Mesenchymal stem cell (in vitro differentiated cells and primary cell): ENCODE measurements around the gene PSMB8.
A peak's percentile ranks its signal among the peaks of the same experiment; 100 is the strongest.

ENCODE experiments used
- DNase-seq: peaks from one replicate; pipeline ENCODE4 v3.0.0-alpha.2; 2013
- H2AFZ ChIP-seq: one replicate; pipeline ENCODE4 v1.6.1; 2013; ENCODE audit warnings: low read depth, mild to moderate bottlenecking, control low read depth, inconsistent platforms, low read length, moderate library complexity
- H2AK5ac ChIP-seq: 2 replicates; pipeline ENCODE4 v1.6.1; 2013; ENCODE audit warnings: low read length, moderate library complexity, mild to moderate bottlenecking, inconsistent platforms; ENCODE audit not compliant: severe bottlenecking
- H2BK120ac ChIP-seq: one replicate; pipeline ENCODE4 v1.6.1; 2013; ENCODE audit warnings: low read depth, mild to moderate bottlenecking, inconsistent platforms, low read length, moderate library complexity
- H2BK12ac ChIP-seq, 2 experiments: one replicate each; pipeline ENCODE4 v1.6.1; 2013; ENCODE audit warnings: inconsistent platforms in 2 of 2, low read length in 2 of 2, mild to moderate bottlenecking in 2 of 2, moderate library complexity in 2 of 2, control low read depth in 1 of 2
- H2BK15ac ChIP-seq: one replicate; pipeline ENCODE4 v1.6.1; 2013; ENCODE audit warnings: mild to moderate bottlenecking, low read depth, inconsistent platforms; ENCODE audit not compliant: poor library complexity, severe bottlenecking
- H2BK5ac ChIP-seq: 2 replicates; pipeline ENCODE4 v1.6.1; 2013; ENCODE audit warnings: low read depth, mild to moderate bottlenecking, low read length, control low read depth, inconsistent platforms; ENCODE audit not compliant: poor library complexity, severe bottlenecking
- H3K14ac ChIP-seq, 2 experiments: one replicate each; pipeline ENCODE4 v1.6.1; 2013; ENCODE audit warnings: inconsistent platforms in 2 of 2, low read length in 2 of 2, control low read depth in 1 of 2, mild to moderate bottlenecking in 1 of 2, moderate library complexity in 1 of 2
- H3K18ac ChIP-seq, 2 experiments: one replicate each; pipeline ENCODE4 v1.6.1; 2013; ENCODE audit warnings: inconsistent platforms in 2 of 2, low read length in 2 of 2, control low read depth in 1 of 2, low read depth in 1 of 2, mild to moderate bottlenecking in 1 of 2
- H3K23ac ChIP-seq, 2 experiments: one replicate each; pipeline ENCODE4 v1.6.1; 2013; ENCODE audit warnings: inconsistent platforms in 2 of 2, low read length in 2 of 2, mild to moderate bottlenecking in 2 of 2, moderate library complexity in 2 of 2, control low read depth in 1 of 2
- H3K27ac ChIP-seq: 2 replicates; pipeline ENCODE4 v1.5.1; 2013; ENCODE audit warnings: mild to moderate bottlenecking, moderate library complexity, low read length, control low read depth, inconsistent platforms; ENCODE audit not compliant: poor library complexity, severe bottlenecking
- H3K27me3 ChIP-seq, 2 experiments: 2 replicates each; pipeline versions ENCODE4 v1.6.1 to v1.7.0; 2013; ENCODE audit warnings: low read length in 2 of 2, mild to moderate bottlenecking in 2 of 2, moderate library complexity in 2 of 2, control low read depth in 1 of 2, inconsistent platforms in 1 of 2; ENCODE audit not compliant: control insufficient read depth in 1 of 2, insufficient read depth in 1 of 2
- H3K36me3 ChIP-seq, 2 experiments: 2 replicates each; pipeline versions ENCODE4 v1.6.1 to v1.7.0; 2013; ENCODE audit warnings: low read length in 2 of 2, control low read depth in 1 of 2, inconsistent platforms in 1 of 2, low read depth in 1 of 2, mild to moderate bottlenecking in 1 of 2; ENCODE audit not compliant: insufficient read depth in 2 of 2, control insufficient read depth in 1 of 2
- H3K4ac ChIP-seq, 2 experiments: one replicate each; pipeline ENCODE4 v1.6.1; 2013; ENCODE audit warnings: inconsistent platforms in 2 of 2, low read length in 2 of 2, mild to moderate bottlenecking in 2 of 2, moderate library complexity in 2 of 2, control low read depth in 1 of 2, low read depth in 1 of 2
- H3K4me1 ChIP-seq: 2 replicates; pipeline ENCODE4 v1.6.1; 2013; ENCODE audit warnings: low read depth, low read length, control low read depth; ENCODE audit not compliant: control insufficient read depth, insufficient read depth
- H3K4me2 ChIP-seq: 2 replicates; pipeline ENCODE4 v1.6.1; 2013; ENCODE audit warnings: low read length, mild to moderate bottlenecking, inconsistent platforms; ENCODE audit not compliant: poor library complexity, severe bottlenecking
- H3K4me3 ChIP-seq, 2 experiments: 2 replicates each; pipeline versions ENCODE4 v1.5.1 to v1.7.0; 2013; ENCODE audit warnings: low read length in 2 of 2, mild to moderate bottlenecking in 2 of 2, control low read depth in 1 of 2, low read depth in 1 of 2; ENCODE audit not compliant: insufficient read depth in 1 of 2
- H3K79me1 ChIP-seq: replicated peaks from 2 replicates; pipeline ENCODE4 v1.6.1; 2013; ENCODE audit warnings: mild to moderate bottlenecking, control low read depth, low read length, inconsistent platforms; ENCODE audit not compliant: poor library complexity, severe bottlenecking
- H3K9ac ChIP-seq: 2 replicates; pipeline ENCODE4 v1.7.0; 2013; ENCODE audit warnings: mild to moderate bottlenecking, low read length, moderate library complexity
- H3K9me3 ChIP-seq: 2 replicates; pipeline ENCODE4 v1.7.0; 2013; ENCODE audit warnings: mild to moderate bottlenecking, low read length; ENCODE audit not compliant: control insufficient read depth
- H4K8ac ChIP-seq: one replicate; pipeline ENCODE4 v1.6.1; 2013; ENCODE audit warnings: inconsistent platforms, mild to moderate bottlenecking, low read length, moderate library complexity
- H4K91ac ChIP-seq: one replicate; pipeline ENCODE4 v1.6.1; 2013; ENCODE audit warnings: mild to moderate bottlenecking, low read length, inconsistent platforms
- WGBS: methylation state at CpG from one replicate; pipeline ENCODE4 v1.1.7; 2013; ENCODE audit warnings: mixed read lengths; 5-methylcytosine and 5-hydroxymethylcytosine counted together

The PSMB8 gene

GRCh38 chr6:32887616-32888015 is 43.8 kb upstream of the PSMB8 start:
- Histone ChIP-seq H2BK120ac (no peak overlapping the region), H4K8ac (no peak overlapping the region), H2BK5ac (no peak overlapping the region), H4K91ac (no peak overlapping the region), H3K4me2 (no peak overlapping the region), H3K9ac (peak overlapping the region; percentile 54), H3K23ac (no peak overlapping the region), H2AFZ (no peak overlapping the region), H3K4me3 (no peak overlapping the region), H3K36me3 (no peaks in the 10 kb centered on the region), H3K4me1 (peaks cover 4% of the 10 kb centered on the region), H2BK12ac (no peak overlapping the region), H3K27me3 (no peaks in the 10 kb centered on the region), H3K9me3 (no peaks in the 10 kb centered on the region), H3K27ac (no peak overlapping the region), H2AK5ac (peak overlapping the region; percentile 77), H2BK15ac (no peak overlapping the region), H3K14ac (no peak overlapping the region), H3K79me1 (peaks cover 2% of the 10 kb centered on the region), H3K4ac (no peak overlapping the region), H3K18ac (no peak overlapping the region)
- WGBS = 81% methylated on average over 5 of the region's 5 CpGs
- DNase-seq = no peak

GRCh38 chr6:32886681-32887383 is 43.0 kb upstream of the PSMB8 start:
- peak overlapping the region; percentile 54 for H3K9ac ChIP-seq
- no peak overlapping the region for H4K91ac ChIP-seq
- peak; percentile 23 for DNase-seq
- peak overlapping the region in 1 of 2 experiments; percentile 12 for H3K4me3 ChIP-seq
- H2BK120ac ChIP-seq = no peak overlapping the region
- peak overlapping the region; percentile 42 for H3K4me2 ChIP-seq
- no peak overlapping the region for H4K8ac ChIP-seq
- no peaks in the 10 kb centered on the region for H3K9me3 ChIP-seq
- no peak overlapping the region for H3K14ac ChIP-seq
- 59% methylated on average over 3 of the region's 3 CpGs for WGBS
- H2AFZ ChIP-seq = no peak overlapping the region
- peaks cover 4% of the 10 kb centered on the region for H3K4me1 ChIP-seq
- H3K23ac ChIP-seq = no peak overlapping the region
- peak overlapping the region; percentile 54 for H2AK5ac ChIP-seq
- no peak overlapping the region for H2BK15ac ChIP-seq
- no peaks in the 10 kb centered on the region for H3K27me3 ChIP-seq
- no peak overlapping the region for H2BK12ac ChIP-seq
- peaks cover 2% of the 10 kb centered on the region for H3K79me1 ChIP-seq
- H3K27ac ChIP-seq = peak overlapping the region; percentile 13
- H3K18ac ChIP-seq = no peak overlapping the region
- H3K4ac ChIP-seq = no peak overlapping the region
- H3K36me3 ChIP-seq = no peaks in the 10 kb centered on the region
- no peak overlapping the region for H2BK5ac ChIP-seq

- H2BK12ac ChIP-seq = no peak overlapping the region
- H3K4me1 ChIP-seq = peaks cover 4% of the 10 kb centered on the region
- H3K4me3 ChIP-seq = no peak overlapping the region
- H2AK5ac ChIP-seq = no peak overlapping the region
- H2BK15ac ChIP-seq = no peak overlapping the region
- no peaks in the 10 kb centered on the region for H3K36me3 ChIP-seq
- peaks cover 2% of the 10 kb centered on the region for H3K79me1 ChIP-seq
- WGBS = 40% methylated on average over 2 of the region's 4 CpGs
- no peak overlapping the region for H3K14ac ChIP-seq
- no peak overlapping the region for H3K23ac ChIP-seq
- no peak overlapping the region for H2BK5ac ChIP-seq
- H3K27ac ChIP-seq = no peak overlapping the region
- no peak overlapping the region for H4K91ac ChIP-seq
- H3K9ac ChIP-seq = peak overlapping the region; percentile 54
- no peaks in the 10 kb centered on the region for H3K9me3 ChIP-seq
- H4K8ac ChIP-seq = no peak overlapping the region
- DNase-seq = peak; percentile 82
- H3K27me3 ChIP-seq = no peaks in the 10 kb centered on the region
- no peak overlapping the region for H2AFZ ChIP-seq
- H2BK120ac ChIP-seq = no peak overlapping the region
- H3K18ac ChIP-seq = no peak overlapping the region
- H3K4me2 ChIP-seq = no peak overlapping the region
- H3K4ac ChIP-seq = no peak overlapping the region
Measured at GRCh38 chr6:32885698-32886286, 41.9 kb upstream of the PSMB8 start.

- peak overlapping the region; percentile 52 for H3K9ac ChIP-seq
- H4K8ac ChIP-seq = no peak overlapping the region
- WGBS = 21% methylated on average over 5 of the region's 5 CpGs
- H3K4me3 ChIP-seq = peak overlapping the region in 1 of 2 experiments; percentile 10
- H3K79me1 ChIP-seq = peaks cover 2% of the 10 kb centered on the region
- H2BK12ac ChIP-seq = no peak overlapping the region
- H3K23ac ChIP-seq = no peak overlapping the region
- H3K4me1 ChIP-seq = peaks cover 4% of the 10 kb centered on the region
- no peaks in the 10 kb centered on the region for H3K9me3 ChIP-seq
- no peak overlapping the region for H3K18ac ChIP-seq
- no peak overlapping the region for H2AK5ac ChIP-seq
- no peak overlapping the region for H2BK120ac ChIP-seq
- DNase-seq = peak; percentile 81
- H3K14ac ChIP-seq = no peak overlapping the region
- H3K4ac ChIP-seq = no peak overlapping the region
- no peak overlapping the region for H2BK15ac ChIP-seq
- H2AFZ ChIP-seq = no peak overlapping the region
- H3K27me3 ChIP-seq = no peaks in the 10 kb centered on the region
- H3K27ac ChIP-seq = no peak overlapping the region
- no peak overlapping the region for H2BK5ac ChIP-seq
- H3K4me2 ChIP-seq = no peak overlapping the region
- H3K36me3 ChIP-seq = no peaks in the 10 kb centered on the region
- no peak overlapping the region for H4K91ac ChIP-seq
Measured at GRCh38 chr6:32883789-32884188, 39.9 kb upstream of the PSMB8 start.
